ENCODE results near the gene MPHOSPH10. TPM values are rescaled to one million over a fixed set of nuclear protein-coding genes. Genes with fewer than 3 reads are reported as not detected.

The MPHOSPH10 gene
- total and polyA plus RNA-seq, 2 of the 13 experiments (the other 11 are each of a cell fraction or from before 2014, with no cell fraction given): 37.8 to 137 TPM

- no peak for TF ChIP-seq RFX5 (IDR thresholded peaks at IDR 0.05; ENCODE audit: low read depth, low read length)
- no peak for TF ChIP-seq NR2C2 (CRISPR knock-in tag; IDR thresholded peaks at IDR 0.05; ENCODE audit: borderline replicate concordance)
- no peak for TF ChIP-seq FIP1L1 (IDR thresholded peaks at IDR 0.05; ENCODE audit: borderline replicate concordance, insufficient read depth, low read depth, low read length)
- no peak for TF ChIP-seq ZSCAN12 (CRISPR knock-in tag; IDR thresholded peaks at IDR 0.05)
- TF ChIP-seq ZNF10 (CRISPR knock-in tag; IDR thresholded peaks at IDR 0.05; ENCODE audit: borderline replicate concordance, low read depth): no peak
- no peak for TF ChIP-seq ZNF430 (CRISPR knock-in tag; IDR thresholded peaks at IDR 0.05)
- TF ChIP-seq HNRNPLL (IDR thresholded peaks at IDR 0.05; ENCODE audit: low read depth, low read length, poor library complexity, severe bottlenecking): no peak
- TF ChIP-seq ZNF124 (CRISPR knock-in tag; IDR thresholded peaks at IDR 0.05): no peak
- no peak for TF ChIP-seq ZFY (CRISPR knock-in tag; IDR thresholded peaks at IDR 0.05)
- no peak for TF ChIP-seq ZNF136 (CRISPR knock-in tag; IDR thresholded peaks at IDR 0.05; ENCODE audit: low read depth)
- no peak for TF ChIP-seq HIC2 (CRISPR knock-in tag; IDR thresholded peaks at IDR 0.05; ENCODE audit: low read depth)
- TF ChIP-seq ZNF839 (CRISPR knock-in tag; IDR thresholded peaks at IDR 0.05; ENCODE audit: borderline replicate concordance): no peak
- TF ChIP-seq ZNF609 (CRISPR knock-in tag; IDR thresholded peaks at IDR 0.05; ENCODE audit: borderline replicate concordance): no peak
- TF ChIP-seq RFXANK (CRISPR knock-in tag; IDR thresholded peaks at IDR 0.05): no peak
Observed at GRCh38 chr2:71120195-71120594, 10.2 kb upstream of the MPHOSPH10 start (continued).
